CD4-positive, alpha-beta T cell (primary cell): ENCODE data around the gene ENAH. TPM values are rescaled to one million over a fixed set of nuclear protein-coding genes. Genes with fewer than 3 reads are reported as not detected.
A peak's percentile ranks its signal among the peaks of the same experiment; 100 is the strongest.

Source experiments
- ATAC-seq: fragments of 200-7000 bp; cut with Tn5 transposase; one replicate; pipeline ENCODE4 v1.10.0; 2022; ENCODE audit warnings: mild to moderate bottlenecking; ENCODE audit not compliant: poor library complexity
- CTCF ChIA-PET: fragments of 350-600 bp; sonication (Branson Sonifier 250); formaldehyde crosslinking; loops from one replicate; lab custom pipeline; 2021; ENCODE audit warnings: antibody characterized with exemption, inconsistent platforms; lab: Charles Lee
- POLR2A ChIA-PET: fragments of 350-600 bp; sonication (Branson Sonifier 250); formaldehyde crosslinking; loops from one replicate; lab custom pipeline; 2021; ENCODE audit warnings: antibody characterized with exemption, inconsistent platforms; lab: Charles Lee
- DNase-seq, 14 experiments: peaks; one replicate each; pipeline ENCODE4 v3.0.0-alpha.2; 2013 to 2020; ENCODE audit warnings: mixed read lengths in 2 of 14
- H3K27ac ChIP-seq, 2 donors: one replicate each; pipeline versions ENCODE4 v1.5.1 to v1.7.0; 2013; ENCODE audit warnings: low read length in 2 of 2, low read depth in 1 of 2, mild to moderate bottlenecking in 1 of 2
- H3K27me3 ChIP-seq, 2 experiments: 1 replicate in 1 of 2; 2 replicates in 1 of 2; pipeline versions ENCODE4 v1.6.1 to v1.7.0; 2013; ENCODE audit warnings: low read length in 2 of 2, control low read depth in 1 of 2, mild to moderate bottlenecking in 1 of 2, moderate library complexity in 1 of 2; ENCODE audit not compliant: insufficient read depth in 2 of 2, control insufficient read depth in 1 of 2
- H3K36me3 ChIP-seq: one replicate; pipeline ENCODE4 v1.6.1; 2013; ENCODE audit warnings: low read length, control low read depth; ENCODE audit not compliant: insufficient read depth
- H3K4me1 ChIP-seq: one replicate; pipeline ENCODE4 v1.6.1; 2013; ENCODE audit warnings: low read length, control low read depth; ENCODE audit not compliant: insufficient read depth
- H3K4me3 ChIP-seq: one replicate; pipeline ENCODE4 v1.5.1; 2013; ENCODE audit warnings: mild to moderate bottlenecking, low read length, moderate library complexity
- H3K9me3 ChIP-seq, 2 experiments: 1 replicate in 1 of 2; 2 replicates in 1 of 2; pipeline versions ENCODE4 v1.6.1 to v1.7.0; 2013; ENCODE audit warnings: low read length in 2 of 2, mild to moderate bottlenecking in 2 of 2, control low read depth in 1 of 2, moderate library complexity in 1 of 2; ENCODE audit not compliant: control insufficient read depth in 1 of 2, insufficient read depth in 1 of 2
- H3K27ac Mint-ChIP-seq: one replicate; pipeline ENCODE4 v1.8.0; 2020; ENCODE audit warnings: mixed read lengths
- H3K27me3 Mint-ChIP-seq: one replicate; pipeline ENCODE4 v1.8.0; 2021; ENCODE audit warnings: mixed read lengths
- H3K36me3 Mint-ChIP-seq: one replicate; pipeline ENCODE4 v1.8.0; 2021; ENCODE audit warnings: low read depth, mixed read lengths
- H3K4me1 Mint-ChIP-seq: one replicate; pipeline ENCODE4 v1.8.0; 2021; ENCODE audit warnings: low read depth, mixed read lengths
- H3K4me3 Mint-ChIP-seq: one replicate; pipeline ENCODE4 v1.8.0; 2020; ENCODE audit warnings: mild to moderate bottlenecking, mixed read lengths
- H3K9me3 Mint-ChIP-seq: one replicate; pipeline ENCODE4 v1.8.0; 2020; ENCODE audit warnings: mixed read lengths
- CTCF ChIP-seq: fragments of 200-600 bp; IDR thresholded peaks from one replicate; pipeline ENCODE4 v1.8.0; 2022; ENCODE audit warnings: antibody characterized with exemption, mild to moderate bottlenecking
- intact Hi-C, 2 experiments: fragments of 100-400 bp; cut with DNase I in 1 of 2; cut with micrococcal nuclease in 1 of 2; formaldehyde crosslinking; loops; one replicate each; pipeline versions ENCODE4 v1.15.1 to v1.9.0; 2023 to 2025; cut with DNase I, micrococcal nuclease
- total RNA-seq, 174 experiments: library from RNA in 2 of 174; stranded (reverse) in 2 of 174; gene quantifications; one replicate each; pipeline ENCODE4 v1.2.3 and lab custom pipeline; 2021 to 2026

ENAH gene
- total RNA-seq, 2 experiments from 2014 or later: not detected

GRCh38 chr1:225442123-225442505 is 210.8 kb downstream of the ENAH start:
- H3K27me3 ChIP-seq: no peaks in the 10 kb centered on the region
- peak overlapping the region; percentile 4 to 21 for H3K27ac ChIP-seq
- no peaks in the 10 kb centered on the region for H3K36me3 Mint-ChIP-seq
- ChIA-PET CTCF (interaction anchor here (1.4 to 1.8 kb wide), 2 partner anchors 14 to 33 kb away, joined by 4 to 5 read pairs; partner anchors contain the start of gene LBR), POLR2A (interaction anchor here (1.0 to 9.2 kb wide), 4 partner anchors 9 to 335 kb away, joined by 3 to 280 read pairs (median 78); partner anchors contain the start of genes LBR and SRP9)
- H3K36me3 ChIP-seq: no peaks in the 10 kb centered on the region
- H3K9me3 ChIP-seq: no peaks in the 10 kb centered on the region
- H3K4me3 ChIP-seq: no peak overlapping the region
- intact Hi-C loops: loop anchor here in 1 of 2 experiments (10.0 kb wide), 1 partner anchor 743 kb away; the partner anchor contains the start of gene ACBD3
- H3K27ac Mint-ChIP-seq: peak overlapping the region; percentile 61
- TF ChIP-seq CTCF: no peak
- no peaks in the 10 kb centered on the region for H3K27me3 Mint-ChIP-seq
- peak overlapping the region; percentile 66 for H3K4me3 Mint-ChIP-seq
- peaks cover 53% of the 10 kb centered on the region for H3K4me1 Mint-ChIP-seq
- no peaks in the 10 kb centered on the region for H3K9me3 Mint-ChIP-seq
- no peak for ATAC-seq
- peaks cover 60% of the 10 kb centered on the region for H3K4me1 ChIP-seq
- DNase-seq: peak in 1 of 14 experiments; percentile 23

GRCh38 chr1:225441314-225442122 is 211.4 kb downstream of the ENAH start:
- H3K27me3 Mint-ChIP-seq: no peaks in the 10 kb centered on the region
- peak overlapping the region; percentile 66 for H3K4me3 Mint-ChIP-seq
- Histone ChIP-seq H3K27me3 (no peaks in the 10 kb centered on the region), H3K27ac (peak overlapping the region in 1 of 2 donors; percentile 4), H3K36me3 (no peaks in the 10 kb centered on the region), H3K4me3 (no peak overlapping the region), H3K9me3 (no peaks in the 10 kb centered on the region), H3K4me1 (peaks cover 54% of the 10 kb centered on the region)
- intact Hi-C loops: loop anchor here in 1 of 2 experiments (10.0 kb wide), 1 partner anchor 743 kb away; the partner anchor contains the start of gene ACBD3
- H3K36me3 Mint-ChIP-seq: no peaks in the 10 kb centered on the region
- peak; percentile 27 for TF ChIP-seq CTCF
- H3K27ac Mint-ChIP-seq: peak overlapping the region; percentile 61
- no peaks in the 10 kb centered on the region for H3K9me3 Mint-ChIP-seq
- POLR2A ChIA-PET: interaction anchor here (0.6 to 9.2 kb wide), 5 partner anchors 8 to 558 kb away, joined by 3 to 280 read pairs (median 5); partner anchors contain the start of genes LBR and SRP9
- peaks cover 53% of the 10 kb centered on the region for H3K4me1 Mint-ChIP-seq
- no peak for ATAC-seq
- DNase-seq: peak in 2 of 14 experiments; percentile 21 to 26
- CTCF ChIA-PET: interaction anchor here (1.4 to 1.8 kb wide), 2 partner anchors 13 to 33 kb away, joined by 4 to 5 read pairs; partner anchors contain the start of gene LBR

- TF ChIP-seq CTCF: no peak
- no peaks in the 10 kb centered on the region for H3K27me3 Mint-ChIP-seq
- H3K36me3 Mint-ChIP-seq: no peaks in the 10 kb centered on the region
- H3K4me1 Mint-ChIP-seq: peaks cover 44% of the 10 kb centered on the region
- H3K4me3 Mint-ChIP-seq: no peak overlapping the region
- no peaks in the 10 kb centered on the region for H3K36me3 ChIP-seq
- ChIA-PET POLR2A (interaction anchor here (0.6 to 9.2 kb wide), 4 partner anchors 14 to 559 kb away, joined by 3 to 280 read pairs (median 4); partner anchors contain the start of gene LBR), CTCF (interaction anchor here (1.0 to 1.8 kb wide), 3 partner anchors 12 to 34 kb away, joined by 4 to 5 read pairs (median 4); partner anchors contain the start of gene LBR)
- no peak overlapping the region for H3K27ac Mint-ChIP-seq
- intact Hi-C loops: loop anchor here in 1 of 2 experiments (10.0 kb wide), 1 partner anchor 744 kb away; the partner anchor contains the start of gene ACBD3
- no peak overlapping the region for H3K4me3 ChIP-seq
- H3K9me3 ChIP-seq: no peaks in the 10 kb centered on the region
- DNase-seq (no peak), ATAC-seq (no peak)
- H3K9me3 Mint-ChIP-seq: no peaks in the 10 kb centered on the region
- H3K27ac ChIP-seq: no peak overlapping the region
- H3K4me1 ChIP-seq: peaks cover 45% of the 10 kb centered on the region
- H3K27me3 ChIP-seq: no peaks in the 10 kb centered on the region
Measured at GRCh38 chr1:225440380-225441221, 212.3 kb downstream of the ENAH start.
